ENCODE results near the gene ENTPD6.
"Not testable (repeated sequence)": the region's sequence is repeated elsewhere in the genome, so short reads cannot be mapped to it uniquely, and the experiment has no call there.

The ENTPD6 gene

DNA sequence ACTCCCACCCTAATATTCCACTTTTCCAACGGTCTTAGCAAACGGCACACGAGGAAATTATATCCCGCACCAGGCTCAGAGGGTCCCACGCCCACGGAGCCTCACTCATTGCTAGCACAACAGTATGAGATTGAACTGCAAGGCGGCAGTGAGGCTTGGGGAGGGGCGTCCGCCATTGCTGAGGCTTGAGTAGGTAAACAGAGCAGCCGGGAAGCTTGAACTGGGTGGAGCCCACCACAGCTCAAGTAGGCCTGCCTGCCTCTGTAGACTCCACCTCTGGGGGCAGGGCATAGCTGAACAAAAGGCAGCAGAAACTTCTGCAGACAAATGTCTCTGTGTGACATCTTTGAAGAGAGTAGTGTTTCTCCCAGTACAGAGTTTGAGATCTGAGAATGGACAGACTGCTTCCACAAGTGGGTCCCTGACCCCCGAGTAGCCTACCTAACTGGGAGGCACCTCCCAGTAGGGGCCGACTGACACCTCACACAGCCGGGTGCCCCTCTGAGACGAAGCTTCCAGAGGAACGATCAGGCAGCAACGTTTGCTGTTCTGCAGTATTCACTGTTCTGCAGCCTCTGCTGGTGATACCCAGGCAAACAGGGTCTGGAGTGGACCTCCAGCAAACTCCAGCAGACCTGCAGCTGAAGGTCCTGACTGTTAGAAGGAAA lies 65.4 kb downstream of the ENTPD6 start:
- H3K27ac ChIP-seq (ENCODE audit: low read depth, low read length, severe bottlenecking); H3K4me3 ChIP-seq (ENCODE audit: extremely low read depth, insufficient read depth, low read length, poor library complexity, severe bottlenecking); H3K9me3 ChIP-seq (ENCODE audit: control insufficient read depth, low read length); H3K4me1 ChIP-seq (ENCODE audit: control insufficient read depth, insufficient read depth, low read length, poor library complexity, severe bottlenecking): not testable (repeated sequence)
- 95% methylated on average over 15 of the region's 16 CpGs for WGBS, 2 experiments (ENCODE audit: insufficient coverage in 2 of 2)
- peaks cover 55% of the 10 kb centered on the region for H3K36me3 ChIP-seq (ENCODE audit: control insufficient read depth, insufficient read depth, low read length)

DNA sequence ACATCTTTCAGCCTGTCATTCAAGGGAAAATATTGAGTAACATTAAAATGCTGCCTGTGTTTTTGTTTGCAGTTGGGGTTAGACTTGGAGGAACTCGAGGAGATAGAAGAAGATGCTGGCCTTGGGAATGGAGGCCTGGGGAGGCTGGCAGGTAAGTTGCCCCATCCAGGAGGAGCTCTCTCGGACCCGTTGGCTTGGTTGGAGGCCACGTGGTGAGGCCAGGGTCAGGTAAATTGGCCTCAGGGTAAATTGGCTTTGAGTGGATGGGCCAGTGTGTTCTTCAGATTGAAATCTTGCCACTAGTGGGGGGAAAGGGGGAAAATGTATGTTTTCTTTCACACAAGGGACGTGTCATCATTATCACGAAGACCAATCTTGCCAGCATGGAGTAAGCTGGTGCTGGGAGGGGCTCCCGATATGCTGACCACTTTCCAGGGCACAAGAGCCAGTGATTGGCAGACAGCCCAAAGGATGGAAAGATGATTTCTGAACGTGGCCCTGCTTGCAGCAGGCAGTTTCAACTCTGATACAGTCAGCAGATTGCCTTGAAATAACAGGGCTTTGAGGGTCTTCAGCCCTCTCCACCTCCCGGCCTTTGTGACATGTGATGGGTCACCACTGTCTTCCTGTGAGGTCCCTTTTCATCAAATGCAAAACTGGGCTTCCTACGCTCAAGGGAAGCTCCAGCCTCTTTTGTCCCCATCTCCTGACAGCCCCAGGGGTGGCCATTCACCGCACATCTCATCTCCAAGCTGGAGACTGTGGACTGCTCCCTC lies 73.7 kb downstream of the ENTPD6 start:
- H3K9me3 ChIP-seq (ENCODE audit: control insufficient read depth, low read length), result no peaks in the 10 kb centered on the region
- no peak overlapping the region for H3K27ac ChIP-seq (ENCODE audit: low read depth, low read length, severe bottlenecking)
- H3K4me1 ChIP-seq (ENCODE audit: control insufficient read depth, insufficient read depth, low read length, poor library complexity, severe bottlenecking), result no peaks in the 10 kb centered on the region
- H3K4me3 ChIP-seq (ENCODE audit: extremely low read depth, insufficient read depth, low read length, poor library complexity, severe bottlenecking), result no peak overlapping the region
- H3K36me3 ChIP-seq (ENCODE audit: control insufficient read depth, insufficient read depth, low read length), result peaks cover 60% of the 10 kb centered on the region
- 86 to 89% methylated on average over 10 to 11 of the region's 11 CpGs for WGBS, 2 experiments (ENCODE audit: insufficient coverage in 2 of 2)

DNA sequence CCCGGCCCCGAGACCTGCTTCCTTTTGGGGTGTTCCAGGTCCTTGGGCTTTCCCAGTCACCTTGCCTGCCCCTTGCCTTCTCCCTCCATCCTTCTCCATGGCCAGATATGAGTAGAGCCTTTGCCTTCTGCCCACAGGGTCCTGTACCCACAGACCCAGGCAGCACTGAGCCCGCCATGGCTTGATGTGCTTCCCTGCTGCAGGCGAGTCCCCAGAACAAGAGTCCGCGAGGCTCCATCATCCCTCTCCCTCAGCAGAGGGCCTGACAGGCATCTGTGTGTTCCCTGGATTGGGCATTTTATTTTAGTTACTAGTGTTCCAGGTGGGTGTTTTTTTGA lies 74.3 kb downstream of the ENTPD6 start:
- H3K27ac ChIP-seq (ENCODE audit: low read depth, low read length, severe bottlenecking), result no peak overlapping the region
- no peaks in the 10 kb centered on the region for H3K9me3 ChIP-seq (ENCODE audit: control insufficient read depth, low read length)
- WGBS, 2 experiments (ENCODE audit: insufficient coverage in 2 of 2), result 80 to 83% methylated on average over 2 to 5 of the region's 6 CpGs
- H3K36me3 ChIP-seq (ENCODE audit: control insufficient read depth, insufficient read depth, low read length), result peaks cover 65% of the 10 kb centered on the region
- H3K4me1 ChIP-seq (ENCODE audit: control insufficient read depth, insufficient read depth, low read length, poor library complexity, severe bottlenecking), result no peaks in the 10 kb centered on the region
- H3K4me3 ChIP-seq (ENCODE audit: extremely low read depth, insufficient read depth, low read length, poor library complexity, severe bottlenecking), result no peak overlapping the region

DNA sequence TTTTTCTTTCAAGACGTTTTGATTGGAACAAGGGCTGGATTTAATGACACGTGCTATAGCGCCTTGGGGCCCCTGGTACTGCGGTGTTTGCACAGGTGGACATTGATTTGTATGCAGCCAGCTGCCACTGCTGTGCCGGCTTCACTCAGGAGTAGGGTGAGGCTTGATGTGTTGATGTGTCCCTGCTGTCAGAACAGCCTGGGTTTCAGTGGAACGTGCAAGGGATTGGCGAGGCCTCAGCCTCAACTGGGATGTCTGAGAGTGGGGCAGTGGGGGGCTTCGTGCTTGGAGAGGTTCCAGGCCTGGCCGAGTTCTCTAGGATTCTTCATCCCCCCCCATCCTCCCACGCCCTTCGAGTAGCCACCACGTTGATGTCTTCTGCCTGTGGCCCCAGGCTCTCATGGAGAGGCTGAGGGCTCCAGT lies 75.3 kb downstream of the ENTPD6 start:
- no peak overlapping the region for H3K4me3 ChIP-seq (ENCODE audit: extremely low read depth, insufficient read depth, low read length, poor library complexity, severe bottlenecking)
- H3K27ac ChIP-seq (ENCODE audit: low read depth, low read length, severe bottlenecking), result no peak overlapping the region
- peaks cover 63% of the 10 kb centered on the region for H3K36me3 ChIP-seq (ENCODE audit: control insufficient read depth, insufficient read depth, low read length)
- H3K9me3 ChIP-seq (ENCODE audit: control insufficient read depth, low read length), result no peaks in the 10 kb centered on the region
- no peaks in the 10 kb centered on the region for H3K4me1 ChIP-seq (ENCODE audit: control insufficient read depth, insufficient read depth, low read length, poor library complexity, severe bottlenecking)
- WGBS, 2 experiments (ENCODE audit: insufficient coverage in 2 of 2), result 90 to 99% methylated on average over 11 to 12 of the region's 12 CpGs

DNA sequence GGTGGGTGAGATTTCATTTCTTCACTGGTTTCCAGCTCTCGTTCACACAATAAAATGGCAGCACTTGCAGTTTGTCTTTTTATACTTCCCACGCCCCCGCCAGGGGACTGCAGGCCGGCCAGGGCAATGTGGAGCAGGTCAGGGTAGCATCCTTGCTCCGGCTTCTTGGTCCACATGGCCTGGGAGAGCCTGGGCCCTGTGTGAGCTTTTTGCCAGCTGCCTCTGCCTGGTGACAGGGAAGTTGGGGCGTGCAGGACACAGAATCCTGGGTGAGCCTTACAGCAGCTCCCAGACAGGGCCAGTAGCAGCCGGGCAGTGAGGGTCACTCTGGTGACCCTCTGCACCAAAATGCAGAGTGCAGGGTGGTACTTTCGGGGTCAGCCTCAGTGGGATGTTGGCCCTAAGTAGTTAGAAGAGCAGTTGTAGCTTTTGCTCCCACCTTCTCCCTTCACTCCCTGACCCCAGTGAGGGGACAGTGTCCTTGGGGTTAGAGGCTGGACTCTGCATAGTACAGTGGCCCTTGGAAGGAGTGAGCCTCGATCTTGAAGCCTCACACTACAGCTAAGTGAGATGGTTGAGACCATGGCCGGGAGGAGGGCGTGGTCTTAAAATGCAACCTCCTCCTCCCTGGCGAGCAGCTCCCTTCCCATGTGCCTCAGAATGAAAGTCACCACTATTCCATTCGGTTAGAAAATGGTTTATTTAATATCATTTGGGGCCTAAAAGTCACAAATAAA lies 76.1 kb downstream of the ENTPD6 start:
- Histone ChIP-seq H3K36me3 (ENCODE audit: control insufficient read depth, insufficient read depth, low read length) (peaks cover 64% of the 10 kb centered on the region), H3K4me3 (ENCODE audit: extremely low read depth, insufficient read depth, low read length, poor library complexity, severe bottlenecking) (no peak overlapping the region), H3K4me1 (ENCODE audit: control insufficient read depth, insufficient read depth, low read length, poor library complexity, severe bottlenecking) (no peaks in the 10 kb centered on the region), H3K27ac (ENCODE audit: low read depth, low read length, severe bottlenecking) (no peak overlapping the region), H3K9me3 (ENCODE audit: control insufficient read depth, low read length) (no peaks in the 10 kb centered on the region)
- 93 to 94% methylated on average over 9 to 11 of the region's 13 CpGs for WGBS, 2 experiments (ENCODE audit: insufficient coverage in 2 of 2)

DNA sequence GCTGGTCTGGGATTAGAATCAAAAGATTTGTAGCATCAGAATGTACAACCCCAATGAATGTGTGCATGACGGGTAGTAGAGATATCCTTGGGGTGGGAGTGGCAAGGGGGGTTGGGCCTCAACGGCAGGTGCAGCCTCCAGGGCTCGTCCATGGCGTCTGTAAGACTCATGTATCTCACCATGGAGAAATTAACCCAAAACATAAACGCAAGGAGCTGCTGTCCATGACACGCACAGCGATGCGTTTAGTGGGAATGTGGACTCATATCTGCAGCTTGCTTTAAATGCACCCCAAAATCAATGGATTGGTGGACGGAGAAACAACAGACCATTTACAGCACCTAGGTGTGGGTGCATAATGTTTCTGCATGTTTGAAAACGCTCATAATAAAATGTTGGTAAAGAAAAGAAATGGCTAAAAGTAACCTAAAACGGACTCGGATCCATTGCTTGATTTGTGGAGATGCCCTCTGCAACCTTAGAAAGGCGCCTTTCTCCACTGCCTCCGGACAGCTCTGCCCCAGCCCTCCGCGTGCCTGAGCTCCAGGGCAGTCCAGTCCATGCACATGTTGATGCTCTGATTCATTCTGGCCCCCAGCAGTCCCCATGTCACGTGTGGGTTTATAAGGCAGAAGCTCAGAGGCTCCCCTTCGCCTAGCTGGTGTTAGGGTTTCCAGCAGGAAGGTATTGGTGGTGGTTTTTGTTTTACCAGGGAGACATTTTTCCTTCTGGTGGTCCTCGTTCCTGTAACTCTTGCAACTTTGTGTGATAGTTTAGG lies 76.9 kb downstream of the ENTPD6 start:
- Histone ChIP-seq H3K4me3 (ENCODE audit: extremely low read depth, insufficient read depth, low read length, poor library complexity, severe bottlenecking) (no peak overlapping the region), H3K36me3 (ENCODE audit: control insufficient read depth, insufficient read depth, low read length) (peaks cover 71% of the 10 kb centered on the region), H3K27ac (ENCODE audit: low read depth, low read length, severe bottlenecking) (no peak overlapping the region), H3K9me3 (ENCODE audit: control insufficient read depth, low read length) (no peaks in the 10 kb centered on the region), H3K4me1 (ENCODE audit: control insufficient read depth, insufficient read depth, low read length, poor library complexity, severe bottlenecking) (no peaks in the 10 kb centered on the region)
- WGBS, 2 experiments (ENCODE audit: insufficient coverage in 2 of 2), result 95 to 96% methylated on average over 16 to 19 of the region's 19 CpGs

DNA sequence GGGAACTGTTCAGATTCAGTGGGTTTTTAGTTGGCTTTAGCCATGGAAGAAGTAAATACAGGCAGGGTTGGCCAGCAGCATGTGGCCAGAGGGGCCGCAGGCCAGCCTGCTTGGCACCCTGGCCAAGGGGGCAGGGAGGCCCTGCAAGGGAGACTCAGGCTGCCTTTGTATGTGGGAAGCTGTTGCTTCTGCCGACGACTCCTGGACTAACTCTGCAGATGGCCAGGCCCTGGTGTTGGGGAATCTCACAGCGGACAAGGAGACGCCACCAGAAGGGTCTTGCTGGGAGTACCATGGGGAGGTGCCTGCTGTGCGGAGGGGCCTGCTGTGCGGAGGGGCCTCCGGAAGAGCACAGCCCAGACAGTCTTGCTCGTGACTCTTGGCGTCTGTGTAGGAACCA lies 77.5 kb downstream of the ENTPD6 start:
- no peak overlapping the region for H3K4me3 ChIP-seq (ENCODE audit: extremely low read depth, insufficient read depth, low read length, poor library complexity, severe bottlenecking)
- 94 to 96% methylated on average over 10 of the region's 10 CpGs for WGBS, 2 experiments (ENCODE audit: insufficient coverage in 2 of 2)
- H3K9me3 ChIP-seq (ENCODE audit: control insufficient read depth, low read length), result no peaks in the 10 kb centered on the region
- no peaks in the 10 kb centered on the region for H3K4me1 ChIP-seq (ENCODE audit: control insufficient read depth, insufficient read depth, low read length, poor library complexity, severe bottlenecking)
- no peak overlapping the region for H3K27ac ChIP-seq (ENCODE audit: low read depth, low read length, severe bottlenecking)
- H3K36me3 ChIP-seq (ENCODE audit: control insufficient read depth, insufficient read depth, low read length), result peaks cover 77% of the 10 kb centered on the region

DNA sequence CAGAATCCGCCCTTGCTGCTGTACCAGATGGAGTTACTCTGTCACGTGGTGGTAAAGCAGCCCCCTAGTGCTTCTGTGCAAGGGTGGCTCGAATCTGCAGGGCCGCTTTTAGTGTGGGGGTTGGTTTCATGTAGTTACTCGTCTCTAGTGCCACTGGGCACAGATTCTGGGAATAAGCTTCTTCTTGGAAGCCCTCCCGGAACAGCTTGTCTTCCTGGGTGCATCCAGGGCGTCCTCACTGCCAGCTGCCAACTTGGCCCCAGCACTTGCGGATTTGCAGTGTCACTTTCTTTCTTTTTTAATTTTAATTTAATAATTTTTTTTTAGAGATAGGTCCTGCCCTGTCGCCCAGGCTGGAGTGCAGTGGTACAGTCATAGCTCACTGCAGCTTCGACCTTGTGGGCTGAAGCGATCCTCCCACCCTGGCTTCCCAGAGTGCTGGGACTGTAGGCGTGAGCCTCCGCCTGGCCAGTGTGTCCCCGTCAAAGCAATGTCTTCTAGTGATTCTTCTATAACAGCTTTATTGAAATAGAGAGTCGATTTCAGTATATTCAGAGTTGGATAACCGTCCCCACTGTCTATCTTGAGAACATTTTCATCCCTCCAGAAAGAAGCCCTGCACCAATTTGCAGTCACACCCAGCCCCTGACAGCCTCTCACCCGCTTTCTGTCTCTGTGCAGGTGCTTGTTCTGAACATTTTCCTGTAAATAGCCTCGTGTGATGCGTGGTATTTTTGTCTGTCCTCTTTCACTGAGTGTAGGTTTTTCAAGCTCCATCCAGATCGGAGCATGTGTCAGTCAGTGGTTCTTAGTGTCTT lies 78.2 kb downstream of the ENTPD6 start:
- no peak overlapping the region for H3K27ac ChIP-seq (ENCODE audit: low read depth, low read length, severe bottlenecking)
- WGBS, 2 experiments (ENCODE audit: insufficient coverage in 2 of 2), result 93% methylated on average over 11 to 17 of the region's 20 CpGs
- no peaks in the 10 kb centered on the region for H3K4me1 ChIP-seq (ENCODE audit: control insufficient read depth, insufficient read depth, low read length, poor library complexity, severe bottlenecking)
- no peak overlapping the region for H3K4me3 ChIP-seq (ENCODE audit: extremely low read depth, insufficient read depth, low read length, poor library complexity, severe bottlenecking)
- H3K36me3 ChIP-seq (ENCODE audit: control insufficient read depth, insufficient read depth, low read length), result peaks cover 84% of the 10 kb centered on the region
- H3K9me3 ChIP-seq (ENCODE audit: control insufficient read depth, low read length), result no peaks in the 10 kb centered on the region

DNA sequence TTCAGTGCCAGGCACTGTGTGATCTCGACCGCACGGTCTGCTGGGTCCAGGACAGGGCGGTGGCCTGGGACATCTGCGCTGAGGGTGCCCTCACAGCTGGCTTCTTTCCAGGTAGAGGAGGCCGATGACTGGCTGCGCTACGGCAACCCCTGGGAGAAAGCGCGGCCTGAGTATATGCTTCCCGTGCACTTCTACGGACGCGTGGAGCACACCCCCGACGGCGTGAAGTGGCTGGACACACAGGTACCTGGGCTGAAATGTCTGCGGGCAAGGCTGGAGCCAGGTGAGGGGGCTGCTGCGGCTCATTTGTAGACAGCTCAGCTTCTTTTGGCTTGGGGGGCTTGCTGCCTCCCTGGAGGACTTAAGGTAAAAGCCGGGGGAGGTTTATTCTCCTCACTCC lies 79.0 kb downstream of the ENTPD6 start:
- peaks cover 84% of the 10 kb centered on the region for H3K36me3 ChIP-seq (ENCODE audit: control insufficient read depth, insufficient read depth, low read length)
- H3K4me3 ChIP-seq (ENCODE audit: extremely low read depth, insufficient read depth, low read length, poor library complexity, severe bottlenecking), result no peak overlapping the region
- 97 to 99% methylated on average over 18 to 20 of the region's 20 CpGs for WGBS, 2 experiments (ENCODE audit: insufficient coverage in 2 of 2)
- no peaks in the 10 kb centered on the region for H3K9me3 ChIP-seq (ENCODE audit: control insufficient read depth, low read length)
- no peak overlapping the region for H3K27ac ChIP-seq (ENCODE audit: low read depth, low read length, severe bottlenecking)
- H3K4me1 ChIP-seq (ENCODE audit: control insufficient read depth, insufficient read depth, low read length, poor library complexity, severe bottlenecking), result no peaks in the 10 kb centered on the region
